GM12878 (cell line): ENCODE data around the gene CEBPG. TPM values are rescaled to one million over a fixed set of nuclear protein-coding genes. Genes with fewer than 3 reads are reported as not detected.

Source experiments
- ATAC-seq: fragments of 200-7000 bp; cut with Tn5 transposase; 3 replicates; pipeline ENCODE4 v1.9.1; 2020; ENCODE audit warnings: mild to moderate bottlenecking, moderate library complexity
- BruUV-seq: library from RNA; stranded (reverse); fragments of 400-500 nt; replicated peaks from 2 replicates; lab custom pipeline; 2021; lab: Mats Ljungman, UMichigan
- CTCF ChIA-PET: fragments of 300-600 bp; sonication (Branson Sonifier 250); formaldehyde crosslinking; extraction: SDS; loops from one replicate; lab custom pipeline; 2021; ENCODE audit warnings: inconsistent platforms; lab: Yijun Ruan, JAX
- POLR2A ChIA-PET: fragments of 350-600 bp; formaldehyde crosslinking; extraction: SDS; loops from one replicate; lab custom pipeline; 2021; ENCODE audit warnings: inconsistent platforms; lab: Charles Lee
- RAD21 ChIA-PET: fragments of 300-600 bp; sonication (Branson Sonifier 250); formaldehyde crosslinking; loops from one replicate; lab custom pipeline; 2023; ENCODE audit warnings: antibody characterized with exemption; ENCODE audit not compliant: unreplicated experiment; lab: Charles Lee
- SMC1A ChIA-PET: fragments of 300-600 bp; sonication (Branson Sonifier 250); formaldehyde crosslinking; loops from one replicate; lab custom pipeline; 2023; ENCODE audit not compliant: unreplicated experiment, uncharacterized antibody; lab: Charles Lee
- DNase-seq: peaks from one replicate; pipeline ENCODE4 v3.0.0-alpha.2; 2011; ENCODE audit warnings: low read depth, low spot score
- FAIRE-seq: peaks from 3 replicates; lab custom pipeline; 2011; peaks lifted over from hg19 to GRCh38; lab: Jason Lieb, UNC
- H2AFZ ChIP-seq: 2 replicates; pipeline ENCODE4 v1.6.0; 2011; ENCODE audit warnings: low read depth, low read length, control low read depth; ENCODE audit not compliant: control insufficient read depth
- H3K27ac ChIP-seq: 2 replicates; pipeline ENCODE4 v1.5.1; 2011; ENCODE audit warnings: control low read depth; ENCODE audit not compliant: control insufficient read depth, insufficient read depth
- H3K27me3 ChIP-seq, 2 experiments: replicated peaks in 1 of 2; 2 replicates each; pipeline versions ENCODE4 v1.6.0 to v1.6.1; 2011; ENCODE audit warnings: low read length in 1 of 2; ENCODE audit not compliant: control insufficient read depth in 2 of 2, insufficient read depth in 2 of 2
- H3K36me3 ChIP-seq, 2 experiments: 2 replicates each; pipeline ENCODE4 v1.5.1; 2011; ENCODE audit warnings: low read length in 1 of 2; ENCODE audit not compliant: control insufficient read depth in 2 of 2, insufficient read depth in 2 of 2
- H3K4me1 ChIP-seq: 2 replicates; pipeline ENCODE4 v1.6.1; 2011; ENCODE audit warnings: mild to moderate bottlenecking, low read length, moderate library complexity, mixed read lengths; ENCODE audit not compliant: control insufficient read depth, insufficient read depth
- H3K4me2 ChIP-seq: 2 replicates; pipeline ENCODE4 v1.6.0; 2011; ENCODE audit warnings: control low read depth; ENCODE audit not compliant: control insufficient read depth, insufficient read depth
- H3K4me3 ChIP-seq: fragments of 200-600 bp; sonication (generic); 2 replicates; pipeline ENCODE4 v1.5.1; 2016
- H3K79me2 ChIP-seq: 2 replicates; pipeline ENCODE4 v1.6.0; 2011; ENCODE audit warnings: low read length; ENCODE audit not compliant: control insufficient read depth, insufficient read depth
- H3K9ac ChIP-seq: 2 replicates; pipeline ENCODE4 v1.8.0; 2011; ENCODE audit warnings: low read length, control low read depth, mixed read lengths; ENCODE audit not compliant: control insufficient read depth, insufficient read depth
- H3K9me3 ChIP-seq: replicated peaks from 3 replicates; pipeline ENCODE4 v1.5.1; 2011; ENCODE audit warnings: mild to moderate bottlenecking, low read length; ENCODE audit not compliant: control insufficient read depth, insufficient read depth
- H4K20me1 ChIP-seq: 2 replicates; pipeline ENCODE4 v1.6.0; 2011; ENCODE audit not compliant: control insufficient read depth, insufficient read depth
- CHD1 ChIP-seq: IDR thresholded peaks from 2 replicates; pipeline ENCODE4 v1.6.1; 2012; ENCODE audit warnings: low read depth, low read length, improper control_type of control experiment
- CHD2 ChIP-seq: IDR thresholded peaks from 2 replicates; pipeline ENCODE4 v1.6.1; 2011; ENCODE audit warnings: low read depth, low read length, improper control_type of control experiment, borderline replicate concordance
- CREB1 ChIP-seq: IDR thresholded peaks from 2 replicates; pipeline ENCODE4 v1.6.1; 2012; ENCODE audit warnings: low read depth, mild to moderate bottlenecking, inconsistent platforms
- CREM ChIP-seq: IDR thresholded peaks from 2 replicates; pipeline ENCODE4 v1.6.1; 2014; ENCODE audit warnings: antibody characterized with exemption, low read depth
- DPF2 ChIP-seq: fragments of 450-650 bp; IDR thresholded peaks from 2 replicates; pipeline ENCODE4 v1.6.1; 2017; ENCODE audit warnings: mild to moderate bottlenecking
- EED ChIP-seq: sonication (generic); IDR thresholded peaks from 2 replicates; pipeline ENCODE4 v1.6.1; 2016; ENCODE audit warnings: antibody characterized with exemption, low read depth
- NR2F1 ChIP-seq: fragments of 450-650 bp; conservative IDR thresholded peaks from 2 replicates; pipeline ENCODE4 v1.6.1; 2017; ENCODE audit warnings: mild to moderate bottlenecking
- SMAD1 ChIP-seq: fragments of 450-650 bp; IDR thresholded peaks from 2 replicates; pipeline ENCODE4 v1.6.1; 2018; ENCODE audit warnings: mild to moderate bottlenecking, low read depth; ENCODE audit not compliant: partially characterized antibody
- SMC3 ChIP-seq: IDR thresholded peaks from 2 replicates; pipeline ENCODE4 v1.6.1; 2011; ENCODE audit warnings: low read length, improper control_type of control experiment, borderline replicate concordance
- TAF1 ChIP-seq: IDR thresholded peaks from 2 replicates; pipeline ENCODE4 v1.6.1; 2011; ENCODE audit warnings: mild to moderate bottlenecking, low read depth, low read length, borderline replicate concordance
- YY1 ChIP-seq: IDR thresholded peaks from 2 replicates; pipeline ENCODE4 v1.6.1; 2011; ENCODE audit warnings: low read depth, mild to moderate bottlenecking, low read length
- ZNF384 ChIP-seq: IDR thresholded peaks from 2 replicates; pipeline ENCODE4 v1.6.1; 2012; ENCODE audit warnings: low read depth, mild to moderate bottlenecking, low read length, improper control_type of control experiment, borderline replicate concordance
- WGBS: methylation state at CpG from one replicate; pipeline ENCODE4 v1.1.6; 2016; ENCODE audit warnings: low lambda C conversion rate; ENCODE audit not compliant: insufficient replicate concordance, insufficient coverage; ENCODE audit errors: missing lambda C conversion rate; 5-methylcytosine and 5-hydroxymethylcytosine counted together
- in situ Hi-C: fragments of 300-500 bp; cut with MboI; formaldehyde crosslinking; loops from 9 replicates; pipeline ENCODE4 v1.14.3; 2018; ENCODE audit warnings: mixed read lengths
- intact Hi-C: fragments of 100-400 bp; cut with micrococcal nuclease; formaldehyde crosslinking; loops from one replicate; pipeline ENCODE4 v1.14.2; 2022; ENCODE audit not compliant: unreplicated experiment
- polyA plus RNA-seq, 11 experiments: library from polyadenylated mRNA; depleted of rRNA in 4 of 11; unstranded in 6 of 11; stranded (reverse) in 5 of 11; fragments of >200 nt; fragmentation: Nextera tagmentation in 4 of 11; fragmentation: Illumina TruSeq in 1 of 11; extraction: Ambion mirVana in 4 of 11; extraction: Trizol in 1 of 11; gene quantifications; 1 replicate in 1 of 11; 2 replicates in 10 of 11; pipeline versions ENCODE4 v1.2.1 to v1.2.3, GENCODE V29; 2011 to 2016; ENCODE audit warnings: inconsistent platforms in 2 of 11, missing spikeins in 2 of 11, low read depth in 1 of 11
- total RNA-seq, 4 experiments: library from RNA; depleted of rRNA in 3 of 4; stranded (reverse); fragments of >200 nt in 3 of 4; fragmentation: Illumina TruSeq in 1 of 4; extraction: Trizol in 1 of 4; gene quantifications; 2 replicates each; pipeline versions ENCODE4 v1.2.1 to v1.2.3, GENCODE V29; 2013 to 2021
- TF ChIP-seq, protein P1 (sequence below): fragments of 450-650 bp; IDR thresholded peaks from 2 replicates; pipeline ENCODE4 v1.6.1; 2017; ENCODE audit warnings: mild to moderate bottlenecking, low read depth, inconsistent platforms; ENCODE audit not compliant: poor library complexity, severe bottlenecking
- TF ChIP-seq, protein P2 (sequence below): fragments of 450-650 bp; IDR thresholded peaks from 2 replicates; pipeline ENCODE4 v1.6.1; 2016; ENCODE audit warnings: mild to moderate bottlenecking
- TF ChIP-seq, protein P3 (sequence below): fragments of 450-650 bp; IDR thresholded peaks from 2 replicates; pipeline ENCODE4 v1.6.1; 2016; ENCODE audit warnings: mild to moderate bottlenecking, moderate library complexity, borderline replicate concordance

CEBPG gene
- total and polyA plus RNA-seq, 10 of the 15 experiments (the other 5 are each of a cell fraction or from before 2014, with no cell fraction given): 5.2 to 22.4 (median 20.0) TPM

DNA sequence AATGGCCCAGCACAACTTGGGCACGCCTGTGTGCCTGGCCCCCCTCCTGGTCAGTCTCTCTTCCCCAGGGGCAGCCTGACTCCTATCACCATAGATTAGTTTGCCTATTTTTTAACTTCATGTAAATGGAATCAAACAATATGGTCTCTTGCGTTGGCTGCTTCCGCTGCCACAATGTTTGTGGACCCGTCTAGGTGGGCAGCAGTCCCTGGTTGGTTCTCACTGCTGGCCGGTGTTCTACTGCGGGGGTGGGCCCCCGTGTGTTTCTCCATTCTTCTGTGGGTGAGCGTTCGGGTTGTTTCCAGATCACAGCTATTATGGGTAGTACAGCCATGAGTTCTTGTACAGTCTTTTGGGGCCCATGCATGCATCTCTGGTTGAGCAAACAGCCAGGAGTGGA lies 47.3 kb downstream of the CEBPG start (continued):
- TF ChIP-seq, protein P1, sequence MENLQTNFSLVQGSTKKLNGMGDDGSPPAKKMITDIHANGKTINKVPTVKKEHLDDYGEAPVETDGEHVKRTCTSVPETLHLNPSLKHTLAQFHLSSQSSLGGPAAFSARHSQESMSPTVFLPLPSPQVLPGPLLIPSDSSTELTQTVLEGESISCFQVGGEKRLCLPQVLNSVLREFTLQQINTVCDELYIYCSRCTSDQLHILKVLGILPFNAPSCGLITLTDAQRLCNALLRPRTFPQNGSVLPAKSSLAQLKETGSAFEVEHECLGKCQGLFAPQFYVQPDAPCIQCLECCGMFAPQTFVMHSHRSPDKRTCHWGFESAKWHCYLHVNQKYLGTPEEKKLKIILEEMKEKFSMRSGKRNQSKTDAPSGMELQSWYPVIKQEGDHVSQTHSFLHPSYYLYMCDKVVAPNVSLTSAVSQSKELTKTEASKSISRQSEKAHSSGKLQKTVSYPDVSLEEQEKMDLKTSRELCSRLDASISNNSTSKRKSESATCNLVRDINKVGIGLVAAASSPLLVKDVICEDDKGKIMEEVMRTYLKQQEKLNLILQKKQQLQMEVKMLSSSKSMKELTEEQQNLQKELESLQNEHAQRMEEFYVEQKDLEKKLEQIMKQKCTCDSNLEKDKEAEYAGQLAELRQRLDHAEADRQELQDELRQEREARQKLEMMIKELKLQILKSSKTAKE: no peak
- TF ChIP-seq DPF2: no peak
- TF ChIP-seq ZNF384: no peak
- no peak for TF ChIP-seq CREB1
- TF ChIP-seq, protein P2, sequence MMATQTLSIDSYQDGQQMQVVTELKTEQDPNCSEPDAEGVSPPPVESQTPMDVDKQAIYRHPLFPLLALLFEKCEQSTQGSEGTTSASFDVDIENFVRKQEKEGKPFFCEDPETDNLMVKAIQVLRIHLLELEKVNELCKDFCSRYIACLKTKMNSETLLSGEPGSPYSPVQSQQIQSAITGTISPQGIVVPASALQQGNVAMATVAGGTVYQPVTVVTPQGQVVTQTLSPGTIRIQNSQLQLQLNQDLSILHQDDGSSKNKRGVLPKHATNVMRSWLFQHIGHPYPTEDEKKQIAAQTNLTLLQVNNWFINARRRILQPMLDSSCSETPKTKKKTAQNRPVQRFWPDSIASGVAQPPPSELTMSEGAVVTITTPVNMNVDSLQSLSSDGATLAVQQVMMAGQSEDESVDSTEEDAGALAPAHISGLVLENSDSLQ: no peak
- no peak for TF ChIP-seq NR2F1
- no peak for TF ChIP-seq CREM
- TF ChIP-seq EED: no peak
- no peak for TF ChIP-seq CHD1
- TF ChIP-seq, all 136 proteins: peak for 0

DNA sequence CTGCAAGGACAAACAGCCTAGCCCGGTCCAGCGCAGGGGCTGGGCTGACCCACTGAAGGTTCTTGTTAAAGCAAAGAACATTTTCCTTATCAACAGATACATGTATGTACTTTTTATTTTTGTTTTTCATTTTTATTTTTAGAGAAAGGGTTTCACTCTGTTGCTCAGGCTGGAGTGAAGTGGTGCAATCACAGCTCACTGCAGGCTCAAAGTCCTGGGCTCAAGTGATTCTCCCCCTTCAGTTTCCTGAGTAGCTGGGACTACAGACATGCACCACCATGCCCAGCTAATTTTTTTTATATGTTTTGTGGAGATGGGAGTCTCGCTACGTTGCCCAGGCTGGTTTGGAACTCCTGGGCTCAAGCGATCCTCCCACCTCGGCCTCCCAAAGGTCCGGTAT lies 47.9 kb downstream of the CEBPG start:
- H2AFZ ChIP-seq: no peak overlapping the region
- POLR2A ChIA-PET: no interaction called here
- H3K27me3 ChIP-seq: no peaks in the 10 kb centered on the region
- WGBS: 78% methylated on average over 7 of the region's 7 CpGs
- no peak overlapping the region for H3K4me2 ChIP-seq
- no peaks in the 10 kb centered on the region for H3K9me3 ChIP-seq
- FAIRE-seq (no peak), ATAC-seq (no peak), DNase-seq (no peak)
- no peak overlapping the region for H3K9ac ChIP-seq
- no TSS peak for BruUV-seq
- RAD21 ChIA-PET: no interaction called here
- H3K79me2 ChIP-seq: no peaks in the 10 kb centered on the region
- intact Hi-C loops: no loop called here
- H3K27ac ChIP-seq: no peak overlapping the region
- no peaks in the 10 kb centered on the region for H3K4me1 ChIP-seq
- no peaks in the 10 kb centered on the region for H3K36me3 ChIP-seq
- H3K4me3 ChIP-seq: no peak overlapping the region
- CTCF ChIA-PET: interaction anchor here (0.6 to 1.7 kb wide), 2 partner anchors 9 to 344 kb away, joined by 3 to 6 read pairs; no protein-coding TSS in a partner anchor
- no peaks in the 10 kb centered on the region for H4K20me1 ChIP-seq
- in situ Hi-C loops: loop anchor here (5.0 kb wide), 1 partner anchor 351 kb away; no protein-coding TSS in a partner anchor
- SMC1A ChIA-PET: interaction anchor here (0.6 kb wide), 1 partner anchor 836 kb away, joined by 3 read pairs; no protein-coding TSS in a partner anchor
- TF ChIP-seq YY1: no peak
- no peak for TF ChIP-seq CREM
- TF ChIP-seq CHD2: no peak
- no peak for TF ChIP-seq TAF1
- TF ChIP-seq SMAD1: no peak
- TF ChIP-seq SMC3: no peak
- TF ChIP-seq, protein P3, sequence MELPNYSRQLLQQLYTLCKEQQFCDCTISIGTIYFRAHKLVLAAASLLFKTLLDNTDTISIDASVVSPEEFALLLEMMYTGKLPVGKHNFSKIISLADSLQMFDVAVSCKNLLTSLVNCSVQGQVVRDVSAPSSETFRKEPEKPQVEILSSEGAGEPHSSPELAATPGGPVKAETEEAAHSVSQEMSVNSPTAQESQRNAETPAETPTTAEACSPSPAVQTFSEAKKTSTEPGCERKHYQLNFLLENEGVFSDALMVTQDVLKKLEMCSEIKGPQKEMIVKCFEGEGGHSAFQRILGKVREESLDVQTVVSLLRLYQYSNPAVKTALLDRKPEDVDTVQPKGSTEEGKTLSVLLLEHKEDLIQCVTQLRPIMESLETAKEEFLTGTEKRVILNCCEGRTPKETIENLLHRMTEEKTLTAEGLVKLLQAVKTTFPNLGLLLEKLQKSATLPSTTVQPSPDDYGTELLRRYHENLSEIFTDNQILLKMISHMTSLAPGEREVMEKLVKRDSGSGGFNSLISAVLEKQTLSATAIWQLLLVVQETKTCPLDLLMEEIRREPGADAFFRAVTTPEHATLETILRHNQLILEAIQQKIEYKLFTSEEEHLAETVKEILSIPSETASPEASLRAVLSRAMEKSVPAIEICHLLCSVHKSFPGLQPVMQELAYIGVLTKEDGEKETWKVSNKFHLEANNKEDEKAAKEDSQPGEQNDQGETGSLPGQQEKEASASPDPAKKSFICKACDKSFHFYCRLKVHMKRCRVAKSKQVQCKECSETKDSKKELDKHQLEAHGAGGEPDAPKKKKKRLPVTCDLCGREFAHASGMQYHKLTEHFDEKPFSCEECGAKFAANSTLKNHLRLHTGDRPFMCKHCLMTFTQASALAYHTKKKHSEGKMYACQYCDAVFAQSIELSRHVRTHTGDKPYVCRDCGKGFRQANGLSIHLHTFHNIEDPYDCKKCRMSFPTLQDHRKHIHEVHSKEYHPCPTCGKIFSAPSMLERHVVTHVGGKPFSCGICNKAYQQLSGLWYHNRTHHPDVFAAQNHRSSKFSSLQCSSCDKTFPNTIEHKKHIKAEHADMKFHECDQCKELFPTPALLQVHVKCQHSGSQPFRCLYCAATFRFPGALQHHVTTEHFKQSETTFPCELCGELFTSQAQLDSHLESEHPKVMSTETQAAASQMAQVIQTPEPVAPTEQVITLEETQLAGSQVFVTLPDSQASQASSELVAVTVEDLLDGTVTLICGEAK: no peak
